HCT116 (cell line): ENCODE data around the gene AFDN.

Experiments
- CTCF ChIP-seq, 3 experiments: fragments of 200-600 bp in 1 of 3; sonication (generic) in 1 of 3; IDR thresholded peaks in 2 of 3; conservative IDR thresholded peaks in 1 of 3; 2 replicates each; pipeline ENCODE4 v1.5.1; 2012 to 2017; ENCODE audit warnings: low read depth in 2 of 3, low read length in 2 of 3, antibody characterized with exemption in 1 of 3, borderline replicate concordance in 1 of 3, control low read depth in 1 of 3, mild to moderate bottlenecking in 1 of 3, mixed read lengths in 1 of 3, mixed run types in 1 of 3, moderate library complexity in 1 of 3; ENCODE audit not compliant: insufficient read depth in 1 of 3
- EZH2 ChIP-seq: fragments of 200-600 bp; sonication (generic); IDR thresholded peaks from 2 replicates; pipeline ENCODE4 v1.6.1; 2017; ENCODE audit warnings: antibody characterized with exemption, mixed run types
- EZH2phosphoT487 ChIP-seq: fragments of 200-600 bp; IDR thresholded peaks from 2 replicates; pipeline ENCODE4 v1.6.1; 2018; ENCODE audit warnings: antibody characterized with exemption, borderline replicate concordance
- MAX ChIP-seq: IDR thresholded peaks from 2 replicates; pipeline ENCODE4 v1.6.1; 2012
- POLR2A ChIP-seq: IDR thresholded peaks from 2 replicates; pipeline ENCODE4 v1.7.0; 2011; ENCODE audit warnings: borderline replicate concordance; ENCODE audit not compliant: insufficient read depth, insufficient read length; ENCODE audit errors: extremely low read depth
- POLR2AphosphoS5 ChIP-seq: IDR thresholded peaks from 2 replicates; pipeline ENCODE4 v1.6.1; 2011; ENCODE audit warnings: mild to moderate bottlenecking, low read depth, low read length, moderate library complexity
- REST ChIP-seq: IDR thresholded peaks from 2 replicates; pipeline ENCODE4 v1.6.1; 2012; ENCODE audit warnings: low read depth
- SP1 ChIP-seq: IDR thresholded peaks from 2 replicates; pipeline ENCODE4 v1.6.1; 2012; ENCODE audit warnings: low read depth

GRCh38 chr6:167995302-167995701 is 168.6 kb downstream of the AFDN start:
- TF ChIP-seq MAX, result no peak
- TF ChIP-seq EZH2, result no peak
- TF ChIP-seq CTCF (IDR thresholded peaks at IDR 0.05 in 2 of 3, conservative IDR thresholded peaks at IDR 0.05 in 1 of 3; ENCODE audit: borderline replicate concordance in 1 of 3, insufficient read depth in 1 of 3, low read depth in 2 of 3, low read length in 2 of 3), result no peak
- no peak for TF ChIP-seq POLR2AphosphoS5
- no peak for TF ChIP-seq POLR2A
- no peak for TF ChIP-seq REST
- no peak for TF ChIP-seq SP1
- no peak for TF ChIP-seq EZH2phosphoT487
